Lower leg skin (tissue), 3 donors: Measurements from ENCODE around the gene POU4F1.

Experiments
- CTCF ChIP-seq, 3 donors: fragments of 450-650 bp; IDR thresholded peaks; one replicate each; pipeline ENCODE4 v1.5.1; 2016; ENCODE audit warnings: antibody characterized with exemption in 3 of 3, mild to moderate bottlenecking in 3 of 3, moderate library complexity in 2 of 3
- POLR2A ChIP-seq, 2 donors: fragments of 450-650 bp; IDR thresholded peaks; one replicate each; pipeline ENCODE4 v1.6.1; 2016 to 2017; ENCODE audit warnings: antibody characterized with exemption in 2 of 2, mild to moderate bottlenecking in 1 of 2, moderate library complexity in 1 of 2

- TF ChIP-seq CTCF (IDR thresholded peaks at IDR 0.05): no peak
- no peak for TF ChIP-seq POLR2A (IDR thresholded peaks at IDR 0.05)
These were observed 16.6 kb downstream of the POU4F1 start for GRCh38 chr13:78586706-78587105.
